ENCODE results near the gene NRXN3.

NRXN3 gene

DNA sequence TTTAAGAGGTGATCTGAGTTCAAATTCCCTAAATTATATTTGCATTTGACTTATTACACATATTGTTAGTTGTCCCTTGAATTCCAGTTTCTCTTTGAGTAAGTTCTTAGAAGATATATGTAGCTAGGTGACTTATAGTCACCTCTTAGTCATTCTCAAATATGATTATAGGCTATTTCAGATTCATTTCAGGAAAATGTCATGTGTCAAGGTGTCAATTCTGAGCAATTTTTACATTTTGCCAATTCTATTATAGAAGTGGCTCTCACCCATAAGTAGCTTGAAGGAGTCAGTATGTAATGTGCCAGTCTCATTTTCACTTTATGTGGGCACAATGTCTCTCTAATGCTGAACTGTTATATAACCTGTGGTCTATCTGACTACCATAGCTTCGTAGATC lies 1417.7 kb downstream of the NRXN3 start:
- TF ChIP-seq, protein P1, sequence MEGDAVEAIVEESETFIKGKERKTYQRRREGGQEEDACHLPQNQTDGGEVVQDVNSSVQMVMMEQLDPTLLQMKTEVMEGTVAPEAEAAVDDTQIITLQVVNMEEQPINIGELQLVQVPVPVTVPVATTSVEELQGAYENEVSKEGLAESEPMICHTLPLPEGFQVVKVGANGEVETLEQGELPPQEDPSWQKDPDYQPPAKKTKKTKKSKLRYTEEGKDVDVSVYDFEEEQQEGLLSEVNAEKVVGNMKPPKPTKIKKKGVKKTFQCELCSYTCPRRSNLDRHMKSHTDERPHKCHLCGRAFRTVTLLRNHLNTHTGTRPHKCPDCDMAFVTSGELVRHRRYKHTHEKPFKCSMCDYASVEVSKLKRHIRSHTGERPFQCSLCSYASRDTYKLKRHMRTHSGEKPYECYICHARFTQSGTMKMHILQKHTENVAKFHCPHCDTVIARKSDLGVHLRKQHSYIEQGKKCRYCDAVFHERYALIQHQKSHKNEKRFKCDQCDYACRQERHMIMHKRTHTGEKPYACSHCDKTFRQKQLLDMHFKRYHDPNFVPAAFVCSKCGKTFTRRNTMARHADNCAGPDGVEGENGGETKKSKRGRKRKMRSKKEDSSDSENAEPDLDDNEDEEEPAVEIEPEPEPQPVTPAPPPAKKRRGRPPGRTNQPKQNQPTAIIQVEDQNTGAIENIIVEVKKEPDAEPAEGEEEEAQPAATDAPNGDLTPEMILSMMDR (IDR thresholded peaks at IDR 0.05; ENCODE audit: unreplicated experiment in 3 of 3) = no peak
- Mint-ChIP-seq H3K4me1 (peaks cover 25% of the 10 kb centered on the region), H3K9me3 (peaks cover 5% of the 10 kb centered on the region), H3K27me3 (ENCODE audit: low read depth) (peaks cover 7% of the 10 kb centered on the region), H3K4me3 (no peak overlapping the region), H3K27ac (no peak overlapping the region), H3K36me3 (ENCODE audit: low read depth) (peaks cover 18% of the 10 kb centered on the region)

DNA sequence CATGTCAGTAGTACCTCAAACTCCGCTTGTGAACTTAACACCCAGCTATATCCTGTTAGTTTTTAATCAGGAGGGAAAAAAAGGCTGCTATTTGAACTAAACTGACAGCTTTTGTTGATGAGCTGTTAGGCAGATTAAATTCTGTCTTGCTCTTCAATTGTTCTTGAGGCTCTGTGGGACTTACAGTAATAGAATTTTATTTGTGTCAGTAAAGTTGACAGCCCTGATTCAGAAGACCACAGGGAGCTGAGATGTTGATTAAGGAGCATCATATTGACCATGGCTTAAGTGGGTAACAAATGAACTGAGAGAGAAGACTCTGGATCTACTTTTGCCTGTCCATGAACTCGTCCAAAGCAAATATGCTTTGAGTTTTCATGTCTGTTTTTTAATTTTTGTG lies 1418.2 kb downstream of the NRXN3 start:
- H3K27me3 Mint-ChIP-seq (ENCODE audit: low read depth) = peaks cover 7% of the 10 kb centered on the region
- peaks cover 5% of the 10 kb centered on the region for H3K9me3 Mint-ChIP-seq
- H3K4me1 Mint-ChIP-seq = peaks cover 25% of the 10 kb centered on the region
- peak overlapping the region in 1 of 3 experiments; percentile 8 for H3K27ac Mint-ChIP-seq
- TF ChIP-seq, protein P1 (IDR thresholded peaks at IDR 0.05; ENCODE audit: unreplicated experiment in 3 of 3) = no peak
- no peak overlapping the region for H3K4me3 Mint-ChIP-seq
- peaks cover 18% of the 10 kb centered on the region for H3K36me3 Mint-ChIP-seq (ENCODE audit: low read depth)

DNA sequence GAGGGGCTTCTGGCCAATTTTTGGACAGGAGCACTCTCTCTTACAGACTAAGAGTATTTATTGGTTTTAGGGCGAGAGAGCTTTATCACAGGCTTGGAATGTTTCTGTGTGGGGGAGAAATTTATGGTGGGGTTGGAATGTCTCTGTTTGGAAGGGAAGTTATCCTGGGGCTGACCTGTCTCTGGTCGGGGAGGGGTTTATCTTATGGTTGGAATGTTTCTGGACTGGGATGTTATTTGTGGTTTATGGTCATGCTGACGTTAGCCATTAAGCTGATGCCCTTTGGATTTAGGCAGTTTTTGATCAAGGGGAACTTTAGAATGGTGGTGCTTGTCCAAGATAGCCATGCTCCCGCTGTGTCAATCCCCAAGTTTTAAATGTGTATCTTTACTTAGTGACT lies 1426.4 kb downstream of the NRXN3 start:
- H3K9me3 Mint-ChIP-seq = peaks cover 8% of the 10 kb centered on the region
- H3K27me3 Mint-ChIP-seq (ENCODE audit: low read depth) = no peaks in the 10 kb centered on the region
- H3K4me1 Mint-ChIP-seq = peaks cover 6% of the 10 kb centered on the region
- TF ChIP-seq, protein P1 (IDR thresholded peaks at IDR 0.05; ENCODE audit: unreplicated experiment in 3 of 3) = no peak
- H3K27ac Mint-ChIP-seq = peak overlapping the region; percentile 3 to 51 (median 12)
- peaks cover 13% of the 10 kb centered on the region for H3K36me3 Mint-ChIP-seq (ENCODE audit: low read depth)
- H3K4me3 Mint-ChIP-seq = no peak overlapping the region

DNA sequence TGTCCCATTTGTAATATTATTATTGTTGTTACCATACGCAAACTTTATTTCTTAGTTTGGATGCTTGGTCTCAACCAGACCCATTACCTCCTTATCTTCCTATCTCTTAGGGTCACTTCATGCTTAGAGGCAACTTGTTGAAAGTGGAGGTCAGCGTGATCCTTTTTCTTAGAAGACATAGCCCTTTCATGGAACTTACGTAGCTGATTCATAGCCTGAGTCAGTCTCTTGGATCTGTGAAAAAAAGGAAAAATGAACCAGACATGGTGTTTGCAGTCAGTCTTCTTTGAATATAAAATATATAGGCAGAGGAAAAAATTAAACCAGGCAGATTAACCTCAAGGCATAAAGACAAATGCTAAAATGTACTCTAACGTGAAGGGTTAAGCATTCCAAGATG lies 1427.4 kb downstream of the NRXN3 start:
- no peak overlapping the region for H3K27ac Mint-ChIP-seq
- peaks cover 8% of the 10 kb centered on the region for H3K9me3 Mint-ChIP-seq
- peaks cover 6% of the 10 kb centered on the region for H3K4me1 Mint-ChIP-seq
- H3K4me3 Mint-ChIP-seq = no peak overlapping the region
- H3K36me3 Mint-ChIP-seq (ENCODE audit: low read depth) = peaks cover 9% of the 10 kb centered on the region
- no peaks in the 10 kb centered on the region for H3K27me3 Mint-ChIP-seq (ENCODE audit: low read depth)
- TF ChIP-seq, protein P1 (IDR thresholded peaks at IDR 0.05; ENCODE audit: unreplicated experiment in 3 of 3) = no peak

DNA sequence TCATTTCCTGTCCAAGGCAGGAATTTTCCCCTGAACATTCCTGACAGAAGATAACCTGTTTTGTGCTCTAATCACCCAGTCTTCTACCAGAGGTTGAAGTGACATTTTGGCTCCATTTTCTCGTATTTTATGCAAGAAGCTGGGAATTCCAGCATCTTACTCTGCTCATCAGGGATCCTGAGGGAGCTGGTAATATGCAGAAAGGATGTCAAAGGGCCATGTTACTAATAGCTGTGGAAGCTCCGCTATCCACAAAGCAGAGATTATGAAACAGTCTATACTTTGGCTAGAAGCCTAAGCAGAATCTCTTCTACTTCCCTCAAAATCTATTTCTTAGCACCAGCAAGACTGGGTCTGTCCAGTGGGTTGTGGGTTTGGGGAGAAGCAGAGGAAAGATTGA lies 1428.2 kb downstream of the NRXN3 start:
- TF ChIP-seq, protein P1 (IDR thresholded peaks at IDR 0.05; ENCODE audit: unreplicated experiment in 3 of 3) = no peak
- Mint-ChIP-seq H3K9me3 (peaks cover 8% of the 10 kb centered on the region), H3K4me1 (peaks cover 6% of the 10 kb centered on the region), H3K27ac (no peak overlapping the region), H3K4me3 (no peak overlapping the region), H3K36me3 (ENCODE audit: low read depth) (peaks cover 9% of the 10 kb centered on the region), H3K27me3 (ENCODE audit: low read depth) (no peaks in the 10 kb centered on the region)

DNA sequence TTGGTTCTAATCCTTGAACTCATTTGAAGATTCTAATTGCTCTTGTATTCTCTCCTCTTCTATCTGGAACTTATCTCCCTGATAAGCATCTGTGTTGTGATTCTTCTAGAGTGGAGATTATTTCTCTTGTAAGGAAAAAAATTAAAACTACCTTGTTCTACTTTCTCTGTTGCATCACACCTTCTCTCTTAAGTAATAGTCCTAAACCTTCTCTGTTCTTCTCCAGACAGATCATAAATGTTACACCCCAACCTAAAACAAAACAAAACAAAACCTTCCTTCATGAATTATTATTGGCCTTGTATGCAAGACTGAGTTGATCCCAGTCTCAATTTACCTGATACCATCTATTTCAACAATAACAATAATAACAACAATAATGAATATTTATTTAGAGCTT lies 1429.1 kb downstream of the NRXN3 start:
- TF ChIP-seq, protein P1 (IDR thresholded peaks at IDR 0.05; ENCODE audit: unreplicated experiment in 3 of 3) = no peak
- H3K27me3 Mint-ChIP-seq (ENCODE audit: low read depth) = no peaks in the 10 kb centered on the region
- peaks cover 9% of the 10 kb centered on the region for H3K36me3 Mint-ChIP-seq (ENCODE audit: low read depth)
- no peak overlapping the region for H3K4me3 Mint-ChIP-seq
- H3K27ac Mint-ChIP-seq = no peak overlapping the region
- H3K4me1 Mint-ChIP-seq = peaks cover 6% of the 10 kb centered on the region
- H3K9me3 Mint-ChIP-seq = peaks cover 5% of the 10 kb centered on the region
